Fibroblast of lung (primary cell): ENCODE measurements around the gene APOBEC4.

Experiments used
- CTCF ChIP-seq, 2 donors: IDR thresholded peaks in 1 of 2; conservative IDR thresholded peaks in 1 of 2; 1 replicate in 1 of 2; 2 replicates in 1 of 2; pipeline ENCODE4 v1.5.1; 2011 to 2012; ENCODE audit warnings: low read length in 2 of 2, control low read depth in 1 of 2, inconsistent platforms in 1 of 2, low read depth in 1 of 2, mild to moderate bottlenecking in 1 of 2
- EZH2 ChIP-seq: IDR thresholded peaks from 2 replicates; pipeline ENCODE4 v1.5.1; 2012; ENCODE audit warnings: low read length, control low read depth, mild to moderate bottlenecking; ENCODE audit errors: missing control alignments

GRCh38 chr1:183702087-183702812 lies 49.1 kb upstream of the APOBEC4 start:
- TF ChIP-seq CTCF (conservative IDR thresholded peaks at IDR 0.05 in 1 of 2, IDR thresholded peaks at IDR 0.05 in 1 of 2; ENCODE audit: low read depth in 1 of 2, low read length in 2 of 2) (no peak), EZH2 (no peak)
